Astrocyte (in vitro differentiated cells and primary cell): ENCODE measurements around the gene ROR1. TPM values are rescaled to one million over a fixed set of nuclear protein-coding genes. Genes with fewer than 3 reads are reported as not detected.
A peak's percentile ranks its signal among the peaks of the same experiment; 100 is the strongest.

Experiments
- DNase-seq: peaks from one replicate; pipeline ENCODE4 v3.0.0-alpha.2; 2010; ENCODE audit warnings: low read depth
- FAIRE-seq: peaks from 2 replicates; lab custom pipeline; 2011; peaks lifted over from hg19 to GRCh38; lab: Jason Lieb, UNC
- H2AFZ ChIP-seq: 2 replicates; pipeline ENCODE4 v1.6.0; 2012; ENCODE audit warnings: low read depth, low read length, inconsistent platforms
- H3K27ac ChIP-seq: 2 replicates; pipeline ENCODE4 v1.5.1; 2011; ENCODE audit warnings: low read depth, low read length, inconsistent platforms
- H3K27me3 ChIP-seq: 2 replicates; pipeline ENCODE4 v1.6.0; 2011; ENCODE audit warnings: low read length, inconsistent platforms; ENCODE audit not compliant: insufficient read depth
- H3K36me3 ChIP-seq: 2 replicates; pipeline ENCODE4 v1.5.1; 2011; ENCODE audit warnings: low read length, inconsistent platforms; ENCODE audit not compliant: insufficient read depth
- H3K4me1 ChIP-seq: 2 replicates; pipeline ENCODE4 v1.5.1; 2011; ENCODE audit warnings: low read length, inconsistent platforms; ENCODE audit not compliant: insufficient read depth
- H3K4me2 ChIP-seq: 2 replicates; pipeline ENCODE4 v1.6.0; 2012; ENCODE audit warnings: low read length, inconsistent platforms
- H3K4me3 ChIP-seq: 2 replicates; pipeline ENCODE4 v1.5.1; 2011; ENCODE audit warnings: low read depth, mild to moderate bottlenecking, low read length, inconsistent platforms; ENCODE audit not compliant: insufficient read depth
- H3K79me2 ChIP-seq: 2 replicates; pipeline ENCODE4 v1.6.0; 2012; ENCODE audit warnings: mild to moderate bottlenecking, low read length, inconsistent platforms; ENCODE audit not compliant: insufficient read depth
- H3K9ac ChIP-seq: 2 replicates; pipeline ENCODE4 v1.6.0; 2012; ENCODE audit warnings: mild to moderate bottlenecking, low read length, inconsistent platforms
- H3K9me3 ChIP-seq: 2 replicates; pipeline ENCODE4 v1.5.1; 2012; ENCODE audit warnings: low read depth, mild to moderate bottlenecking, low read length, inconsistent platforms; ENCODE audit not compliant: insufficient read depth
- H4K20me1 ChIP-seq: 2 replicates; pipeline ENCODE4 v1.6.0; 2012; ENCODE audit warnings: low read length, inconsistent platforms; ENCODE audit not compliant: insufficient read depth
- H3K27ac Mint-ChIP-seq: one replicate; pipeline ENCODE4 v1.8.0; 2021; ENCODE audit warnings: mild to moderate bottlenecking, mixed read lengths; ENCODE audit not compliant: unreplicated experiment
- H3K27me3 Mint-ChIP-seq: one replicate; pipeline ENCODE4 v1.8.0; 2021; ENCODE audit warnings: low read depth, mixed read lengths; ENCODE audit not compliant: unreplicated experiment
- H3K36me3 Mint-ChIP-seq: one replicate; pipeline ENCODE4 v1.8.0; 2021; ENCODE audit warnings: low read depth, mixed read lengths; ENCODE audit not compliant: unreplicated experiment
- H3K4me1 Mint-ChIP-seq: one replicate; pipeline ENCODE4 v1.8.0; 2021; ENCODE audit warnings: low read depth, mixed read lengths; ENCODE audit not compliant: unreplicated experiment
- H3K4me3 Mint-ChIP-seq: one replicate; pipeline ENCODE4 v1.8.0; 2021; ENCODE audit warnings: mild to moderate bottlenecking, moderate library complexity, mixed read lengths; ENCODE audit not compliant: unreplicated experiment
- H3K9me3 Mint-ChIP-seq: one replicate; pipeline ENCODE4 v1.8.0; 2021; ENCODE audit warnings: mild to moderate bottlenecking, mixed read lengths; ENCODE audit not compliant: unreplicated experiment
- CTCF ChIP-seq: IDR thresholded peaks from 2 replicates; pipeline ENCODE4 v1.5.1; 2011; ENCODE audit warnings: low read depth, mild to moderate bottlenecking, inconsistent platforms, low read length, moderate library complexity; ENCODE audit not compliant: insufficient read depth
- EZH2 ChIP-seq: IDR thresholded peaks from 2 replicates; pipeline ENCODE4 v1.6.1; 2012; ENCODE audit warnings: mild to moderate bottlenecking, low read length, inconsistent platforms; ENCODE audit not compliant: insufficient read depth
- total RNA-seq: library from RNA; stranded (reverse); gene quantifications from 2 replicates; pipeline ENCODE4 v1.2.1, GENCODE V29; 2021

ROR1 gene
- total RNA-seq, 1 donor from 2014 or later = 38.3 TPM

- Mint-ChIP-seq H3K27ac (no peak overlapping the region), H3K9me3 (no peaks in the 10 kb centered on the region), H3K27me3 (no peaks in the 10 kb centered on the region), H3K4me1 (peaks cover 19% of the 10 kb centered on the region), H3K4me3 (no peak overlapping the region), H3K36me3 (peaks cover 9% of the 10 kb centered on the region)
- no peak for TF ChIP-seq EZH2
- TF ChIP-seq CTCF = no peak
- no peaks in the 10 kb centered on the region for H3K4me1 ChIP-seq
- H3K36me3 ChIP-seq = no peaks in the 10 kb centered on the region
- H3K4me3 ChIP-seq = no peak overlapping the region
- no peak overlapping the region for H3K9ac ChIP-seq
- H3K79me2 ChIP-seq = no peaks in the 10 kb centered on the region
- H3K9me3 ChIP-seq = no peaks in the 10 kb centered on the region
- no peak for FAIRE-seq
- no peak for DNase-seq
- no peak overlapping the region for H3K4me2 ChIP-seq
- H3K27me3 ChIP-seq = no peaks in the 10 kb centered on the region
- H4K20me1 ChIP-seq = no peaks in the 10 kb centered on the region
- no peak overlapping the region for H2AFZ ChIP-seq
- H3K27ac ChIP-seq = no peak overlapping the region
These were observed 281.5 kb downstream of the ROR1 start for GRCh38 chr1:64055310-64055709.

GRCh38 chr1:64059556-64059955 is 285.7 kb downstream of the ROR1 start:
- H3K9me3 ChIP-seq = no peaks in the 10 kb centered on the region
- H3K27me3 ChIP-seq = no peaks in the 10 kb centered on the region
- no peak overlapping the region for H2AFZ ChIP-seq
- DNase-seq (no peak), FAIRE-seq (no peak)
- no peak overlapping the region for H3K4me2 ChIP-seq
- H4K20me1 ChIP-seq = no peaks in the 10 kb centered on the region
- TF ChIP-seq EZH2 (no peak), CTCF (no peak)
- no peak overlapping the region for H3K9ac ChIP-seq
- Mint-ChIP-seq H3K27ac (peak overlapping the region; percentile 70), H3K4me1 (peaks cover 37% of the 10 kb centered on the region), H3K27me3 (no peaks in the 10 kb centered on the region), H3K4me3 (no peak overlapping the region), H3K36me3 (peaks cover 13% of the 10 kb centered on the region), H3K9me3 (no peaks in the 10 kb centered on the region)
- H3K4me3 ChIP-seq = no peak overlapping the region
- H3K36me3 ChIP-seq = no peaks in the 10 kb centered on the region
- H3K4me1 ChIP-seq = no peaks in the 10 kb centered on the region
- H3K27ac ChIP-seq = no peak overlapping the region
- no peaks in the 10 kb centered on the region for H3K79me2 ChIP-seq

GRCh38 chr1:64060611-64061302 is 286.9 kb downstream of the ROR1 start:
- H3K4me2 ChIP-seq = no peak overlapping the region
- H3K27me3 Mint-ChIP-seq = no peaks in the 10 kb centered on the region
- no peaks in the 10 kb centered on the region for H3K4me1 ChIP-seq
- no peak overlapping the region for H2AFZ ChIP-seq
- H4K20me1 ChIP-seq = no peaks in the 10 kb centered on the region
- H3K4me3 ChIP-seq = no peak overlapping the region
- H3K9ac ChIP-seq = no peak overlapping the region
- no peak overlapping the region for H3K27ac Mint-ChIP-seq
- no peaks in the 10 kb centered on the region for H3K9me3 Mint-ChIP-seq
- TF ChIP-seq EZH2 (no peak), CTCF (no peak)
- DNase-seq (no peak), FAIRE-seq (no peak)
- peaks cover 10% of the 10 kb centered on the region for H3K36me3 Mint-ChIP-seq
- H3K9me3 ChIP-seq = no peaks in the 10 kb centered on the region
- no peaks in the 10 kb centered on the region for H3K36me3 ChIP-seq
- no peaks in the 10 kb centered on the region for H3K27me3 ChIP-seq
- H3K4me1 Mint-ChIP-seq = peaks cover 42% of the 10 kb centered on the region
- no peaks in the 10 kb centered on the region for H3K79me2 ChIP-seq
- H3K27ac ChIP-seq = no peak overlapping the region
- no peak overlapping the region for H3K4me3 Mint-ChIP-seq
